Large intestine (tissue), 3 donors: Measurements from ENCODE around the gene SLC30A2. TPM values are rescaled to one million over a fixed set of nuclear protein-coding genes. Genes with fewer than 3 reads are reported as not detected.

Experiments used
- DNase-seq, 2 donors: peaks; one replicate each; pipeline versions ENCODE4 v3.0.0 to v3.0.0-alpha.2; 2013
- H3K27ac ChIP-seq: one replicate; pipeline ENCODE4 v1.5.1; 2013; ENCODE audit warnings: low read length
- H3K27me3 ChIP-seq: 2 replicates; pipeline ENCODE4 v1.6.1; 2013; ENCODE audit warnings: low read length; ENCODE audit not compliant: control insufficient read depth, insufficient read depth
- H3K36me3 ChIP-seq: 2 replicates; pipeline ENCODE4 v1.6.1; 2013; ENCODE audit warnings: low read length; ENCODE audit not compliant: control insufficient read depth, insufficient read depth
- H3K4me1 ChIP-seq: one replicate; pipeline ENCODE4 v1.6.1; 2013; ENCODE audit warnings: low read length; ENCODE audit not compliant: control insufficient read depth, insufficient read depth
- H3K4me3 ChIP-seq: one replicate; pipeline ENCODE4 v1.5.1; 2013; ENCODE audit warnings: low read length
- H3K9me3 ChIP-seq: one replicate; pipeline ENCODE4 v1.6.1; 2013; ENCODE audit warnings: mild to moderate bottlenecking, low read depth, low read length, moderate library complexity; ENCODE audit not compliant: control insufficient read depth
- WGBS: methylation state at CpG from one replicate; pipeline ENCODE4 v1.1.5; 2013; ENCODE audit warnings: low lambda C conversion rate; ENCODE audit not compliant: insufficient coverage; 5-methylcytosine and 5-hydroxymethylcytosine counted together
- polyA plus RNA-seq: library from polyadenylated mRNA; unstranded; fragments of 120-200 nt; gene quantifications from one replicate; pipeline ENCODE4 v1.2.1, GENCODE V29; 2013

The SLC30A2 gene
- polyA plus RNA-seq, 1 donor = 24.9 TPM

DNA sequence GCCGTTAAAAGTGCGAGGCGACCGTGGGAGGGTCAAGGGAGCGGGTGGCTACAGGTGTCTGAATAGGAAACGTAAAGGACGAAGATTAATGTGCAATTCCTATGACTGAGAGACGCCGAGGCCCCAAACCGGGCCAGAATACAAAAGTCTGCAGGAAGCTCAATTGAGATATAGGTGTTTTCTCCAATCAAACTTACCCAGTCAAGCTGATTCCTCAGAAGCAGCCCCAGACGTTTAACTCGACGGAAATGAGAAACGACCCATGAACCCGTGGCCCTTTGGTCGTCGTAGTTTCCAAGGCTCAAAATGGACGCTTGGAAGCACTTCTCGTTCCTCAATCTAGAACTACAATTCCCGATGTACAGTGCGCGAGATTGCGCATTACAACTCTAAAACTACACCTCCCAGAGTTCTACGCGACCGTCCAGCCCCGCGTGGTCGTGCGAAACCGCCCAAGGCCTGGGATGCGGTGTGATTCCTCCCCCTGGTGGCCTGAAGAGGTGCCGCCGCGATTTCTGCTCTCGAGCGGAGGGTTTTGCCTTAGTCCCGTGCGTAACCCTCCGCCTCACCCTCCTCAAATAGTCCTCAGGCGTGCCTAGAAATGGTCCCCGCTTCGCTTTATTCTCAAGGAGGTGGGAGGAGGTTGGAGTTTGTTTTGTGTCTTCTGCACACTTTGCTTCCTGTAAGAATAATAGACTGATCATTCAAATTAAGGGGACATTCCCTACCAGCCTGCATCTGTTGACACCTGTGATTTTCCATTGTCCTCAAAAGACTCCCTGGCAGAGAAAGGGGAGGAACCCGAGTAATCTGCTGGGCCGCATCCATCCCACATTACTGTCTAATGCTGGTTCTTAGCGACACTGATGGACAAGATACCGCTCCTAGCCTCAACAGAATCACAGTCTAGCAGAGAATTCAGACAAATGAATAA, 47.8 kb downstream of the SLC30A2 start, which contains the start of gene PAFAH2:
Gene PAFAH2 (minus strand): TSS at position 236 of the 934 bp plus-strand sequence. CDS start 7,247 bp downstream, outside the sequence.
- peak within 1 kb of the TSS; percentile 67 for H3K4me3 ChIP-seq
- peaks cover 28% of the 10 kb centered on the region for H3K4me1 ChIP-seq
- no peaks in the 10 kb centered on the region for H3K27me3 ChIP-seq
- no peaks in the 10 kb centered on the region for H3K9me3 ChIP-seq
- peak within 1 kb of the TSS; percentile 93 for H3K27ac ChIP-seq
- WGBS = no CpG with 5 or more reads among the region's 47 CpGs
- peak; percentile 99 to 100 for DNase-seq
- no peaks in the 10 kb centered on the region for H3K36me3 ChIP-seq

DNA sequence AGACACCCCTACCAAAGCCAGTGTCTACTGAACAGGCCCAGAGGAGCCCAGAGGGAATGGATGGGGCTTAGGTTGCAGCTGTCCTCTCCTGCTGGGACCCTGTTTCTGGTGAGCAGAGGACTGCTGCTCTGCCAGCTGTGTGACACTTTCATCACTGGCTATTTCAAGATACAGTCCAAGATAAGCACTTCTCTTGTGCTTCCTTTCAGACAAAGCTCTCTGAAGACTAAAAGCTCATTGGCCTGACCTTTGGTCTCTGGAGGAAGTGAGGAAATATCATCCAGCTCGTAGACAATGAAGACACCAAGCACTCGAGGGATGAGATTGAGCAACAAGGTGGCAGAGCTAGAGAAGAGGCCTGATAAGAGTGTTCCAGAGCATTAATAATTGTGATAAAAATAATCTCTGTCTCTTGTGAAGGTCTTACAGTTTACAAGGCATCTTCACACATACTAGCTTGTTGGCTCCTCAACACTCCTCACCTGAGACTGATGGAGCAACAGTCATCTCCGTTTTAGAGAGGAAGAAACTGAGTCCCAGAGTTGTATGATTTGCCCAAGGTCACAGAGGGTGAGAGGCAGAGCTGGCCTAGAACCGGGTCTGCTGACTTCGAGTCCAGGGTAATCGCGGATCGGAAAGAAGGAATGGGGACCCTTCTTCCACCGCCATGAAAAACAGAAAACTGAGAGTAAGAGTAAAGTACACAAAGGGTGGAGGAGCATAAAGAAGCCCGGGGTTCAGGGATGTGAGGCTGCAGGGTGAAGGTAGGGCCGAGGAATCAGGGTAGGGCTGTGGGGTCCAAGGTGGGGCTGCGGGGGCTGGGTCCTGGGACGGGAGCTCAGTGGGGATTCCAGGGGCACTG, 48.7 kb downstream of the SLC30A2 start:
- Histone ChIP-seq H3K4me1 (peaks cover 35% of the 10 kb centered on the region), H3K36me3 (no peaks in the 10 kb centered on the region), H3K27ac (peak overlapping the region; percentile 93), H3K9me3 (no peaks in the 10 kb centered on the region), H3K27me3 (no peaks in the 10 kb centered on the region), H3K4me3 (peak overlapping the region; percentile 67)
- 0% methylated on average over 3 of the region's 13 CpGs for WGBS
- peak; percentile 92 to 96 for DNase-seq

DNA sequence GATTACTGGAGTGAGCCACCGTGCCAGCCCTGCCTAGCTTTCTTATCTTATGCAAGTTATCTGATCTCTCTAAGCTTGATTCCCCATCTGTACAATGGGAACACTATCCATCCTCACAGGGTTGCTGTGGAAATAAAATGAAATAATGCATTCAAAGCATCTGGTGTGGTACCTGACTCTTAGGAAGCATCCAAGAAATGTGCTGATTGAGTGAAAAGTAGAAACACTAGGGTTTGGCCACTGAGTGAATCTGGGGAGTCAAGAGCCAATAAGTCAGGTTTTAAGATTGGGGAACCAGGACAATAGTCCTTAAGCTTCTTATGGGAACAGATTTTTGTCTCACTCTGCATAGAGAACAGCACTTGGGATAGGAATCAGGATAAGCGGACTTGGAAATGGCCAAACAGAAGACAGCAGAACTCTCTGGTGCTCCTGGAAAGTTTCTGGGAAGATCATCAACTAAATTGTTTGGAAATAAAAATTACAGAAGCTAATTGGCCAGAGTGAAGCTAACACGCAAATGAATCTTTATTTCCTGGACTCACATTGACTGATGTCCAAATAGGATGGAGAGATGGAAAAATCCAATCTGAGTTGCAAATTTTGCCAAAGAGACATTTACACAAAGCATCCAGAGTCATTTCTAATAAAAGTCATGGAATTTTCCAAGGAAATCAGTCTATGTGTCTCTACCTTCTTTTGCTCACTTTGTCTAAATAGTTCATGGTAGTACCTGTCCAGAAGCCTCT, 51.3 kb downstream of the SLC30A2 start:
- H3K4me3 ChIP-seq = no peak overlapping the region
- H3K36me3 ChIP-seq = peaks cover 8% of the 10 kb centered on the region
- no peaks in the 10 kb centered on the region for H3K27me3 ChIP-seq
- H3K4me1 ChIP-seq = peaks cover 35% of the 10 kb centered on the region
- no peaks in the 10 kb centered on the region for H3K9me3 ChIP-seq
- DNase-seq = no peak
- 100% methylated on average over 1 of the region's 3 CpGs for WGBS
- no peak overlapping the region for H3K27ac ChIP-seq

DNA sequence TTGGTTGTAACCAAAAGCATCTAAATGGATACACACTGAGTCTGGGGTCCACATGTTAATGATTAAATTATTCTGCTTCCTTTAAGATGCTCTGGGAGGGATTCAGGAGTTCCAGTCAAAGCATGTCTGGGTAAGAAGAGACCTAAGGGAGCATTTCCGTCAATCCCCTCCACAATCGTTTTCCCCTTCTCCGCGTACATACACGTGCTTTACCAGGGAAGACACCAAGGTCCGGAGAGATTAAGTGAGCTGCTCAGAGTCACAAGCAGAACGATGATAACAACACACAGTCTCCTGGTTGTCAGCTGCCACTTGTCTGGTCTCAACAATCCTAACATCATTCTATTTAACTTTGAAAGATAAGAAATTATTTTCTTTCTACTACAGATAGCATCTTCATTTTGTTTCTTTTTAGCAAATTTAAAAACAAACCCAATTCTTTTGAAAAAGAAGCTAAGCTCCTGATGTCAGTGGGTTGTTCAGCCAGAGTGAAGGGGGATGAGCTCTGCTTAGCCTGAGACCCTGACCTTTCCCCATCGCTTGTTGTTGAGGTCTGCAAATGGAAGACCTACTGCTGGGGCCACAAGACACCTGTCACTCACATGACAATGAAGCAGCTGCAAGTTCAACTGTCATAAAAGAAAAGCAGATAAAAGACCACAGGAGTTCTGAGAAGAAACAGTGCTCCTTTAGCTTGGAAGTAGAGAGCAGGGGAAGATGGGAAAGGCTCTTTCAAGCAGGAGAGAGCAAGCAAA, 52.5 kb downstream of the SLC30A2 start:
- Histone ChIP-seq H3K4me1 (peaks cover 31% of the 10 kb centered on the region), H3K27ac (peak overlapping the region; percentile 77), H3K27me3 (no peaks in the 10 kb centered on the region), H3K36me3 (peaks cover 15% of the 10 kb centered on the region), H3K4me3 (no peak overlapping the region), H3K9me3 (no peaks in the 10 kb centered on the region)
- no CpG with 5 or more reads among the region's 8 CpGs for WGBS
- DNase-seq = peak; percentile 31 to 70

DNA sequence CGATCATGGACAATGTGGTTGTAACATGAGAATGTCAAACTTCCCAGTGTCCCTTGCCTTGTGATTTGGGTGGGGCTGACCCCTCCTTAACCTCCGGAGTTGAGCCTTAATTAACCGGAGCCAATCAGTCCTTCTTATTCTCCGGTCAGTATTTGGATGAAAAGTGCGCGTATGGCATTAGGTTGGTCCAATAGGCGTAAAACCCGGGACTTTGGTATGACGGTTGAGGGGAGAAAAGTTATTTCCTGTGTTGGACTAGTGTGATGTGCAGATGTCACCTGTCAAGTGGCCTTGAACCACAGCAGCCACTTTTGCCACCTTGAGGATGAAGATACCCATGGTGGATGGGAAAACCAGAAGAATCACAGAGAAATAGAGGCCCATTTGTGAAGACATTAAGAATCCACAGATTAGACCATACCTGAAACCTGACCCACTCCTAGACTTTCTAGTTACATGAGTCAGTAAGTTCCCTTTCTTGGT, 53.2 kb downstream of the SLC30A2 start:
- Histone ChIP-seq H3K4me1 (peaks cover 31% of the 10 kb centered on the region), H3K36me3 (peaks cover 19% of the 10 kb centered on the region), H3K27me3 (no peaks in the 10 kb centered on the region), H3K27ac (peak overlapping the region; percentile 77), H3K9me3 (no peaks in the 10 kb centered on the region), H3K4me3 (no peak overlapping the region)
- no peak for DNase-seq
- WGBS = 60% methylated on average over 1 of the region's 9 CpGs

DNA sequence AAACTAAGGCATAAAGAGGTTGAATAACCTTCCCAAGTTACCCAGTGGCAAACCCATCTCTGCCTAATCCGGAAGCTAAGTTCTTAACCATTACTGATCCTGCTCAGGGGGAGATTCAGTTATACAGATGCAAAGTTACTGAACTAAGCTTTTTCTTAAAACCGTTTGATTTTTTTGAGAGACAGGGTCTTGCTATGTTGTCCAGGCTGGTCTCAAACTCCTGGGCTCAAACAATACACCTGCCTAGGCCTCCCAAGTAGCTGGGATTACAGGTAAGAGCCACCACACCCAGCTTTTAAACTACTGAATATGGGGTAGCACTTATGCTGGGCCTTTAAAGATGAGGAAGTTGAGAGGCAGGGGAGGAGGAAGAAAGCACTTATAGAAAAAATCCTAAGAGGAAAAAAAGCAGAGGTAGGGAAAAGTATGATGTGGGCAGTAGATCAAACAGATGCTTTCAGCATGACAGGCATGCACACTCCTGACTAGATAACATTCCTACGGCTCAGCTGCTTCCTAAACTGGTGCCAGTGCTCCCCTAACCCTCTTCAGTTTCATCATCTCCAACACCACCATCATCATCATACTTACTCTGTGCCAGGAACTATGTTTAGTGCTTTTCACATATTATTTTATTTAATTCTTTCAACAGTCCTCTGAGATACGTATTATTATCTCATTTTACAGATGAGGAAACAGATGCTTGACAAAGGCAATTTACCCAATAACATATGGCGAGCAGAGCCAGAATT, 53.8 kb downstream of the SLC30A2 start:
- peaks cover 23% of the 10 kb centered on the region for H3K36me3 ChIP-seq
- no peak for DNase-seq
- H3K9me3 ChIP-seq = no peaks in the 10 kb centered on the region
- no peaks in the 10 kb centered on the region for H3K27me3 ChIP-seq
- H3K27ac ChIP-seq = peak overlapping the region; percentile 77
- no peak overlapping the region for H3K4me3 ChIP-seq
- peaks cover 29% of the 10 kb centered on the region for H3K4me1 ChIP-seq
- 70% methylated on average over 2 of the region's 5 CpGs for WGBS

DNA sequence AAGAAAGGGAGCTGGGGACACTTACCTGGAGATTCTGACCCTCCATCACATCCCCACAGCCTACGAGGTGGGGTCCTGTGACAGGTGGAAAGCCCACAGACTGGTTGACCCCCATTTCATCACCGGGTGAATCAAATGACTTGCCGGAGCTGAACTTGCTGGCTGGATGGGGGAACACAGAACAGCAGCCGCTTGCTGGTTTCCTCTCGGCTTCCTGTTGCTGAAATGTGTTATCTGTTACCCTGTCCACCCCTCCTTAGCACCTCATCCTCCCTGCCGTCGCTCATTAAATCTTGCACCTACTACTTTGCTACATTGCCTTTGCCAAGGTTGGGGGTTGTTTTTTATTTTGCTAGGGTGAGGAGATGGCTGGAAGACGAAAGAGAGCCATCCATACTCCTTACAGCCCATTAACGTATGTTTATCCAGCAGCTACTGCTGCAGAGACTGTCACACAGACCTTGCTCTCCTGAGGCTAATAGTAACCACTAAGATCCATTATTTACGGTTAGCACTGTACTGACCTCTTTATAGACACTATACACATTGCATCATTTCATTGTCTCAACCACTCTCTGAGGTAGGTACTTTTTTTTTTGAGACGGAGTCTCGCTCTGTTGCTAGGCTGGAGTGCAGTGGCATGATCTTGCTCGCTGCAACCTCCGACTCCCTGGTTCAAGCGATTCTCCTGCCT, 55.1 kb downstream of the SLC30A2 start:
- 50% methylated on average over 2 of the region's 15 CpGs for WGBS
- H3K27ac ChIP-seq = no peak overlapping the region

DNA sequence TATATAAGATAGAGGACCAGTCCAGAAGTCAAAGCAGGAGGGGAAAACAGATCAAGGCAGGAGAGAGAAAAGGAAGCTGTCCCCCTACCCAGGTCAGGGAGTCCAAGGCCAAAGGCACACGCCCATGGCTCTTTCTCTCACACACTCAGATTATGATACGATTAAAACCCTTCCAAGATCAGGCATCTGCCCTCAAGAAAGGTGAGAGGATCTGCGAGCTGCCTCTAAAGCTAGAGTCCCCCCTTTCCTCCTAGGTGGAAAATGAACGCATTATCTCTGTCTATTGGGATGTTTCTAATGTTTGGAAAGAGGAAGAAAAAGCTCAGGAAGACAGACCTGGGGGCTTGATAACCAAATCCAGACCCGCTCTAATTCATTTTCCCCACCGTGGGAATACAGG, 55.7 kb downstream of the SLC30A2 start:
- DNase-seq = no peak
- Histone ChIP-seq H3K4me3 (no peak overlapping the region), H3K9me3 (no peaks in the 10 kb centered on the region), H3K4me1 (peaks cover 22% of the 10 kb centered on the region), H3K36me3 (peaks cover 35% of the 10 kb centered on the region), H3K27me3 (no peaks in the 10 kb centered on the region), H3K27ac (no peak overlapping the region)
- no CpG with 5 or more reads among the region's 6 CpGs for WGBS

More for the DNA sequence above, 55.1 kb downstream of the SLC30A2 start:
- Histone ChIP-seq H3K4me1 (peaks cover 22% of the 10 kb centered on the region), H3K4me3 (no peak overlapping the region), H3K36me3 (peaks cover 29% of the 10 kb centered on the region), H3K9me3 (no peaks in the 10 kb centered on the region), H3K27me3 (no peaks in the 10 kb centered on the region)
- no peak for DNase-seq
